ENCODE measurements around the gene POLR1D.

DNA sequence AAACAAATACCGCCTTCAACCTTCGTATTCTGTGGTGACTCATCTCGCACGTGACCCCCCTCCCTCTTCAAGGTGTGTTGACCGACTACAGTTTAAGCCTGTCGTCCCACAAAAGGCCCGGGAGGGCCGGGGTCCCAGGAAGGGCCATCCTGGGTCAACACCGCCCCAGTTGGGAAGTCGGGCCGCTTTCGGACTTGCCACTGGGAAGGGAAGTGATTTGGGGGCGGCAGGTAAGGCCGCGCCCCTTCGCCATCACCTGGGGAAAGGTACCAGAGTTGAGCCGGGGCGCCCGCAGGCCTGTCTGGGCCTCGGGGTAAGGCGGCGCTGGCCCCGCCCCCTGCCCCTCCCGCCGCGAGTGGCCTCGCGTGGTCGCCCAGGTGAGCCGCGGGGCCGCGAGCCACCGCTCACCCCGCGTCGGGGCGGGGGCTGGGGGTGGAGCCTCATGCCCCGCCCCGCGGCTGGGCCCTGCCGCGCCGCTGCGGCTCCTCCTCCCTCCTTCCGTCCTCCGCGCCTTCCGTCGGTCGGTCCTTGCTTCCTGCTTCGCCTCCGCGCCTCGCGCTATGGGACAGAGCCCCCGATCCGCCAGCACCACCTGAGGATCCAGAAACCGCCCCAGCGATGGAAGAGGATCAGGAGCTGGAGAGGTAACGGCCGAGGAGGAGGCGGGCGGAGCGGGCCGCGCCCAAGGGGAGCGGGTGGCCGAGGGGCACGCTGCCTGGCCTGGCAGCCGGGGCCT, at the start of gene POLR1D:
- TF ChIP-seq, protein P1, sequence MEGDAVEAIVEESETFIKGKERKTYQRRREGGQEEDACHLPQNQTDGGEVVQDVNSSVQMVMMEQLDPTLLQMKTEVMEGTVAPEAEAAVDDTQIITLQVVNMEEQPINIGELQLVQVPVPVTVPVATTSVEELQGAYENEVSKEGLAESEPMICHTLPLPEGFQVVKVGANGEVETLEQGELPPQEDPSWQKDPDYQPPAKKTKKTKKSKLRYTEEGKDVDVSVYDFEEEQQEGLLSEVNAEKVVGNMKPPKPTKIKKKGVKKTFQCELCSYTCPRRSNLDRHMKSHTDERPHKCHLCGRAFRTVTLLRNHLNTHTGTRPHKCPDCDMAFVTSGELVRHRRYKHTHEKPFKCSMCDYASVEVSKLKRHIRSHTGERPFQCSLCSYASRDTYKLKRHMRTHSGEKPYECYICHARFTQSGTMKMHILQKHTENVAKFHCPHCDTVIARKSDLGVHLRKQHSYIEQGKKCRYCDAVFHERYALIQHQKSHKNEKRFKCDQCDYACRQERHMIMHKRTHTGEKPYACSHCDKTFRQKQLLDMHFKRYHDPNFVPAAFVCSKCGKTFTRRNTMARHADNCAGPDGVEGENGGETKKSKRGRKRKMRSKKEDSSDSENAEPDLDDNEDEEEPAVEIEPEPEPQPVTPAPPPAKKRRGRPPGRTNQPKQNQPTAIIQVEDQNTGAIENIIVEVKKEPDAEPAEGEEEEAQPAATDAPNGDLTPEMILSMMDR (IDR thresholded peaks at IDR 0.05), result no peak
- no peak for TF ChIP-seq POLR2A (IDR thresholded peaks at IDR 0.05)
